OCI-LY3 (cell line): ENCODE measurements around the gene GPR27.

Source experiments
- CTCF ChIP-seq: fragments of 200-600, 300-600 bp; sonication (generic); IDR thresholded peaks from 2 replicates; pipeline ENCODE4 v1.5.1; 2014; ENCODE audit warnings: antibody characterized with exemption, low read length, low read depth
- EZH2phosphoT487 ChIP-seq: fragments of 200-600 bp; shearing (Covaris generic); IDR thresholded peaks from 2 replicates; pipeline ENCODE4 v1.6.1; 2018; ENCODE audit warnings: antibody characterized with exemption, mixed run types, low read depth

GRCh38 chr3:71771884-71772283 is 18.2 kb downstream of the GPR27 start:
- TF ChIP-seq CTCF (no peak), EZH2phosphoT487 (no peak)
